Keratinocyte (primary cell): Measurements from ENCODE around the gene FANCC. TPM values are rescaled to one million over a fixed set of nuclear protein-coding genes. Genes with fewer than 3 reads are reported as not detected.

Experiments used
- DNase-seq: peaks from one replicate; pipeline ENCODE4 v3.0.0-alpha.2; 2011; ENCODE audit warnings: low read depth, missing footprints, low spot score
- FAIRE-seq: peaks from 2 replicates; lab custom pipeline; 2011; peaks lifted over from hg19 to GRCh38; lab: Jason Lieb, UNC
- H2AFZ ChIP-seq: 2 replicates; pipeline ENCODE4 v1.6.0; 2012; ENCODE audit warnings: low read length, control low read depth, inconsistent platforms; ENCODE audit not compliant: control insufficient read depth
- H3K27ac ChIP-seq: 2 replicates; pipeline ENCODE4 v1.5.1; 2011; ENCODE audit warnings: low read length; ENCODE audit not compliant: control insufficient read depth, insufficient read depth
- H3K27me3 ChIP-seq: 3 replicates; pipeline ENCODE4 v1.6.0; 2011; ENCODE audit warnings: low read length; ENCODE audit not compliant: control insufficient read depth, insufficient read depth; ENCODE audit errors: extremely low read depth
- H3K36me3 ChIP-seq, 2 experiments: 2 replicates in 1 of 2; 3 replicates in 1 of 2; pipeline ENCODE4 v1.5.1; 2011; ENCODE audit warnings: low read length in 2 of 2, mild to moderate bottlenecking in 1 of 2; ENCODE audit not compliant: control insufficient read depth in 2 of 2, insufficient read depth in 2 of 2; ENCODE audit errors: extremely low read depth in 1 of 2
- H3K4me1 ChIP-seq: 3 replicates; pipeline ENCODE4 v1.5.1; 2011; ENCODE audit warnings: low read length; ENCODE audit not compliant: control insufficient read depth, insufficient read depth; ENCODE audit errors: extremely low read depth
- H3K4me2 ChIP-seq: 3 replicates; pipeline ENCODE4 v1.6.0; 2011; ENCODE audit warnings: low read depth, low read length; ENCODE audit not compliant: control insufficient read depth, insufficient read depth; ENCODE audit errors: extremely low read depth
- H3K4me3 ChIP-seq, 3 experiments: fragments of 200-600 bp in 1 of 3; sonication (generic) in 1 of 3; 2 replicates in 2 of 3; 3 replicates in 1 of 3; pipeline ENCODE4 v1.5.1; 2011 to 2016; ENCODE audit warnings: low read length in 3 of 3, mild to moderate bottlenecking in 3 of 3, control low read depth in 2 of 3, inconsistent platforms in 1 of 3, low read depth in 1 of 3, mixed read lengths in 1 of 3, mixed run types in 1 of 3, moderate library complexity in 1 of 3; ENCODE audit not compliant: control insufficient read depth in 2 of 3, insufficient read depth in 2 of 3; ENCODE audit errors: extremely low read depth in 1 of 3
- H3K79me2 ChIP-seq: 2 replicates; pipeline ENCODE4 v1.6.0; 2012; ENCODE audit warnings: low read length; ENCODE audit not compliant: control insufficient read depth, insufficient read depth
- H3K9ac ChIP-seq: 3 replicates; pipeline ENCODE4 v1.6.0; 2011; ENCODE audit warnings: low read length; ENCODE audit not compliant: control insufficient read depth, insufficient read depth; ENCODE audit errors: extremely low read depth
- H3K9me1 ChIP-seq: 3 replicates; pipeline ENCODE4 v1.6.0; 2011; ENCODE audit warnings: low read length; ENCODE audit not compliant: control insufficient read depth, insufficient read depth; ENCODE audit errors: extremely low read depth
- H3K9me3 ChIP-seq: 2 replicates; pipeline ENCODE4 v1.5.1; 2012; ENCODE audit warnings: low read depth, low read length; ENCODE audit not compliant: control insufficient read depth
- H4K20me1 ChIP-seq: 3 replicates; pipeline ENCODE4 v1.6.0; 2011; ENCODE audit warnings: low read length; ENCODE audit not compliant: control insufficient read depth, insufficient read depth; ENCODE audit errors: extremely low read depth
- CTCF ChIP-seq, 3 experiments: IDR thresholded peaks in 1 of 3; conservative IDR thresholded peaks in 1 of 3; optimal IDR thresholded peaks in 1 of 3; 2 replicates in 2 of 3; 3 replicates in 1 of 3; pipeline versions ENCODE3 to v1.5.1; 2011; ENCODE audit warnings: low read length in 3 of 3, mild to moderate bottlenecking in 3 of 3, moderate library complexity in 2 of 3, control low read depth in 1 of 3, inconsistent platforms in 1 of 3; ENCODE audit not compliant: insufficient read depth in 2 of 3; ENCODE audit errors: extremely low read depth in 1 of 3
- EZH2 ChIP-seq: IDR thresholded peaks from one replicate; pipeline ENCODE4 v1.6.1; 2012; ENCODE audit warnings: inconsistent platforms, mild to moderate bottlenecking, low read length, moderate library complexity
- dilution Hi-C: fragments of 300-500 bp; cut with MboI; formaldehyde crosslinking; loops from one replicate; pipeline ENCODE4 v1.7.0; 2020; ENCODE audit warnings: low sequenced_read_pairs; ENCODE audit not compliant: extremely low pct_ligation_motif_present
- polyA plus RNA-seq, 5 experiments: library from polyadenylated mRNA; depleted of rRNA in 3 of 5; stranded (reverse) in 3 of 5; stranded (forward) in 1 of 5; unstranded in 1 of 5; fragments of >200 nt; gene quantifications; 1 replicate in 1 of 5; 2 replicates in 3 of 5; 3 replicates in 1 of 5; pipeline versions ENCODE4 v1.2.1 to v1.2.3, GENCODE V29; 2011 to 2012; ENCODE audit warnings: missing spikeins in 2 of 5, low read depth in 1 of 5, low replicate concordance in 1 of 5

The FANCC gene
- polyA plus RNA-seq, 1 donor (not counting 4 experiments of a cell fraction or from before 2014, with no cell fraction given): 8.3 TPM

DNA sequence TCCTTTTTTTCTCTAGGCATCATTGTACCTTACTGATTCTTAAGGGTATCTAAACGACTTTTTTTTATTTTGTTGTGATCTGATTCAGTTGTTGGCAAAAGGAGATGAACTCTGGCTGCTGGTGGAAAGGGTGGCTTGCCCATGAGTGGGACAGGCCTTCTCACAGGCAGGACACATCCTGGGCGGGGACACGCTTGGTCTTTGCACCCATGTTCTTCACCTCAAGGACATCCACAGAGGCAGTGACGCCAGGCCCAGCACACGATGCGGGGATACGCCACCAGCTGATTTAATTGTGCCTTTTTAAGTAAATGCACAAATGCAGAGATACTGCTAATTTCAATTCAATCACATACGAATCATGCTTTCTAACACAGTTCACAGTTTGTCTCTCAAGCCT is 208.1 kb downstream of the FANCC start:
- no peak overlapping the region for H3K9ac ChIP-seq
- H3K4me3 ChIP-seq: no peak overlapping the region
- no peaks in the 10 kb centered on the region for H3K9me3 ChIP-seq
- no peaks in the 10 kb centered on the region for H3K27me3 ChIP-seq
- TF ChIP-seq CTCF (optimal IDR thresholded peaks at IDR 0.05 in 1 of 3, IDR thresholded peaks at IDR 0.05 in 1 of 3, conservative IDR thresholded peaks at IDR 0.05 in 1 of 3; ENCODE audit: extremely low read depth in 1 of 3, insufficient read depth in 2 of 3, low read length in 3 of 3): no peak
- no peak for TF ChIP-seq EZH2
- DNase-seq (no peak), FAIRE-seq (peak; percentile 36)
- no peaks in the 10 kb centered on the region for H3K79me2 ChIP-seq
- peaks cover 14 to 15% of the 10 kb centered on the region in 2 experiments for H3K36me3 ChIP-seq
- H4K20me1 ChIP-seq: no peaks in the 10 kb centered on the region
- H3K4me2 ChIP-seq: no peak overlapping the region
- no peaks in the 10 kb centered on the region for H3K9me1 ChIP-seq
- H2AFZ ChIP-seq: no peak overlapping the region
- dilution Hi-C loops: no loop called here
- H3K4me1 ChIP-seq: peaks cover 22% of the 10 kb centered on the region
- H3K27ac ChIP-seq: no peak overlapping the region

DNA sequence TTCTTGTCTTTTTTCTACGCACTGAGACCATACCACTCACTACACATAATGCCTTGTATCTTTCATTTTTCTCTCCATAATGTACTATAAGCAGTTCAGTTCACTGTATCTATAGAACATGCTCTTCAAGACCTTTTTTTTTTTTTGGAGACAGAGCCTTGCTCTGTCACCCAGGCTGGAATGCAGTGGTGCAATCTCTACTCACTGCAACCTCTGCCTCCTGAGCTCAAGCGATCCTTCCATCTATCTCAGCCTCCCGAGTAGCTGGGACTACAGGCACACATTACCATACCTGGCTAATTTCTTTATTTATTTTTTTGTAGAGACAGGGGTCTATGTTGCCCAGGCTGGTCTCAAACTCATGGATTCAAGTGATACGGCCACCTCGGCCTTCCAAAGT is 208.7 kb downstream of the FANCC start:
- Histone ChIP-seq H3K4me2 (no peak overlapping the region), H3K27ac (no peak overlapping the region), H4K20me1 (no peaks in the 10 kb centered on the region), H2AFZ (no peak overlapping the region), H3K9me3 (no peaks in the 10 kb centered on the region), H3K4me1 (peaks cover 24% of the 10 kb centered on the region), H3K9me1 (no peaks in the 10 kb centered on the region), H3K79me2 (no peaks in the 10 kb centered on the region), H3K4me3 (no peak overlapping the region), H3K36me3 (peaks cover 14 to 15% of the 10 kb centered on the region in 2 experiments), H3K27me3 (no peaks in the 10 kb centered on the region), H3K9ac (no peak overlapping the region)
- FAIRE-seq (no peak), DNase-seq (no peak)
- TF ChIP-seq CTCF (optimal IDR thresholded peaks at IDR 0.05 in 1 of 3, IDR thresholded peaks at IDR 0.05 in 1 of 3, conservative IDR thresholded peaks at IDR 0.05 in 1 of 3; ENCODE audit: extremely low read depth in 1 of 3, insufficient read depth in 2 of 3, low read length in 3 of 3) (no peak), EZH2 (no peak)
- dilution Hi-C loops: no loop called here
